ENCODE measurements around the gene NDUFA9. TPM values are rescaled to one million over a fixed set of nuclear protein-coding genes. Genes with fewer than 3 reads are reported as not detected.

NDUFA9 gene
- total and polyA plus RNA-seq, 9 of the 15 experiments (the other 6 are each of a cell fraction or from before 2014, with no cell fraction given), result 54.8 to 331 (median 108) TPM

- WGBS (ENCODE audit: insufficient coverage, low coverage, missing lambda C conversion rate), result 64% methylated on average over 3 of the region's 3 CpGs
- H3K36me3 ChIP-seq (ENCODE audit: control insufficient read depth, insufficient read depth, low read length), result peaks cover 44% of the 10 kb centered on the region; the same call in 2 of the 3 replicates
- in situ Hi-C loops (cut with MboI) (no loop called here), intact Hi-C loops (cut with micrococcal nuclease) (no loop called here)
- no peak overlapping the region for H3K9ac ChIP-seq (ENCODE audit: insufficient read depth in 1 of 2, low read depth in 2 of 2, low read length in 2 of 2)
- POLR2A ChIA-PET, result no interaction called here
- BruUV-seq (replicated peaks), result no TSS peak
- no peaks in the 10 kb centered on the region for H3K9me3 ChIP-seq (replicated peaks; ENCODE audit: control insufficient read depth, insufficient read depth, low read depth, low read length)
- H3K27me3 ChIP-seq (ENCODE audit: control insufficient read depth in 2 of 2, insufficient read depth in 2 of 2, low read length in 2 of 2), result no peaks in the 10 kb centered on the region
- TF ChIP-seq MTF1 (CRISPR knock-in tag; IDR thresholded peaks at IDR 0.05; ENCODE audit: borderline replicate concordance) (no peak), MLLT1 (IDR thresholded peaks at IDR 0.05) (no peak), ZFPM2 (CRISPR knock-in tag; IDR thresholded peaks at IDR 0.05) (no peak), ZNF609 (CRISPR knock-in tag; IDR thresholded peaks at IDR 0.05; ENCODE audit: borderline replicate concordance) (no peak), ELF2 (CRISPR knock-in tag; IDR thresholded peaks at IDR 0.05) (no peak), RCOR1 (IDR thresholded peaks at IDR 0.05; ENCODE audit: borderline replicate concordance in 1 of 2, low read depth in 2 of 2, low read length in 2 of 2) (no peak), MCM5 (IDR thresholded peaks at IDR 0.05; ENCODE audit: low read depth) (no peak), HNRNPH1 (optimal IDR thresholded peaks at IDR 0.05; ENCODE audit: low read depth, low read length) (no peak), TEAD2 (tag; IDR thresholded peaks at IDR 0.05) (no peak), ATF2 (CRISPR knock-in tag; IDR thresholded peaks at IDR 0.05) (no peak), RHOXF2B (CRISPR knock-in tag; conservative IDR thresholded peaks at IDR 0.05) (no peak)
- H3K4me2 ChIP-seq (ENCODE audit: insufficient read depth, low read length), result no peak overlapping the region
- no peaks in the 10 kb centered on the region for H4K20me1 ChIP-seq (replicated peaks; ENCODE audit: control insufficient read depth, insufficient read depth, low read length)
- H3K79me2 ChIP-seq (ENCODE audit: control insufficient read depth, insufficient read depth, low read length), result no peaks in the 10 kb centered on the region
- no peak for ATAC-seq
- H2AFZ ChIP-seq (ENCODE audit: low read depth, low read length), result no peak overlapping the region
- no peak overlapping the region for H3K27ac ChIP-seq (ENCODE audit: extremely low read depth, low read depth, low read length)
- H3K4me3 ChIP-seq, result no peak overlapping the region
- no peaks in the 10 kb centered on the region for H3K9me1 ChIP-seq (ENCODE audit: control insufficient read depth, insufficient read depth, low read length)
- H3K4me1 ChIP-seq (replicated peaks in 1 of 2; ENCODE audit: control insufficient read depth in 2 of 2, insufficient read depth in 2 of 2, low read length in 2 of 2), result no peaks in the 10 kb centered on the region
- CTCF ChIA-PET (ENCODE audit: low intra/inter-chr PET ratio), result no interaction called here
- FAIRE-seq, result no peak
- no peak for DNase-seq (ENCODE audit: extremely low read depth in 1 of 4, low spot score in 3 of 4)
Measured at GRCh38 chr12:4681732-4682131, 32.8 kb downstream of the NDUFA9 start.
